ENCODE measurements around the gene DLGAP1.

- TF ChIP-seq, protein P1, sequence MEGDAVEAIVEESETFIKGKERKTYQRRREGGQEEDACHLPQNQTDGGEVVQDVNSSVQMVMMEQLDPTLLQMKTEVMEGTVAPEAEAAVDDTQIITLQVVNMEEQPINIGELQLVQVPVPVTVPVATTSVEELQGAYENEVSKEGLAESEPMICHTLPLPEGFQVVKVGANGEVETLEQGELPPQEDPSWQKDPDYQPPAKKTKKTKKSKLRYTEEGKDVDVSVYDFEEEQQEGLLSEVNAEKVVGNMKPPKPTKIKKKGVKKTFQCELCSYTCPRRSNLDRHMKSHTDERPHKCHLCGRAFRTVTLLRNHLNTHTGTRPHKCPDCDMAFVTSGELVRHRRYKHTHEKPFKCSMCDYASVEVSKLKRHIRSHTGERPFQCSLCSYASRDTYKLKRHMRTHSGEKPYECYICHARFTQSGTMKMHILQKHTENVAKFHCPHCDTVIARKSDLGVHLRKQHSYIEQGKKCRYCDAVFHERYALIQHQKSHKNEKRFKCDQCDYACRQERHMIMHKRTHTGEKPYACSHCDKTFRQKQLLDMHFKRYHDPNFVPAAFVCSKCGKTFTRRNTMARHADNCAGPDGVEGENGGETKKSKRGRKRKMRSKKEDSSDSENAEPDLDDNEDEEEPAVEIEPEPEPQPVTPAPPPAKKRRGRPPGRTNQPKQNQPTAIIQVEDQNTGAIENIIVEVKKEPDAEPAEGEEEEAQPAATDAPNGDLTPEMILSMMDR (IDR thresholded peaks at IDR 0.05; ENCODE audit: low read depth, low read length, missing input control), result no peak
- TF ChIP-seq, protein P2, sequence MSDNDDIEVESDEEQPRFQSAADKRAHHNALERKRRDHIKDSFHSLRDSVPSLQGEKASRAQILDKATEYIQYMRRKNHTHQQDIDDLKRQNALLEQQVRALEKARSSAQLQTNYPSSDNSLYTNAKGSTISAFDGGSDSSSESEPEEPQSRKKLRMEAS (IDR thresholded peaks at IDR 0.05), result no peak
- TF ChIP-seq ZBTB33 (IDR thresholded peaks at IDR 0.05) (no peak), FOXA1 (IDR thresholded peaks at IDR 0.05) (no peak)
- TF ChIP-seq, protein P3, sequence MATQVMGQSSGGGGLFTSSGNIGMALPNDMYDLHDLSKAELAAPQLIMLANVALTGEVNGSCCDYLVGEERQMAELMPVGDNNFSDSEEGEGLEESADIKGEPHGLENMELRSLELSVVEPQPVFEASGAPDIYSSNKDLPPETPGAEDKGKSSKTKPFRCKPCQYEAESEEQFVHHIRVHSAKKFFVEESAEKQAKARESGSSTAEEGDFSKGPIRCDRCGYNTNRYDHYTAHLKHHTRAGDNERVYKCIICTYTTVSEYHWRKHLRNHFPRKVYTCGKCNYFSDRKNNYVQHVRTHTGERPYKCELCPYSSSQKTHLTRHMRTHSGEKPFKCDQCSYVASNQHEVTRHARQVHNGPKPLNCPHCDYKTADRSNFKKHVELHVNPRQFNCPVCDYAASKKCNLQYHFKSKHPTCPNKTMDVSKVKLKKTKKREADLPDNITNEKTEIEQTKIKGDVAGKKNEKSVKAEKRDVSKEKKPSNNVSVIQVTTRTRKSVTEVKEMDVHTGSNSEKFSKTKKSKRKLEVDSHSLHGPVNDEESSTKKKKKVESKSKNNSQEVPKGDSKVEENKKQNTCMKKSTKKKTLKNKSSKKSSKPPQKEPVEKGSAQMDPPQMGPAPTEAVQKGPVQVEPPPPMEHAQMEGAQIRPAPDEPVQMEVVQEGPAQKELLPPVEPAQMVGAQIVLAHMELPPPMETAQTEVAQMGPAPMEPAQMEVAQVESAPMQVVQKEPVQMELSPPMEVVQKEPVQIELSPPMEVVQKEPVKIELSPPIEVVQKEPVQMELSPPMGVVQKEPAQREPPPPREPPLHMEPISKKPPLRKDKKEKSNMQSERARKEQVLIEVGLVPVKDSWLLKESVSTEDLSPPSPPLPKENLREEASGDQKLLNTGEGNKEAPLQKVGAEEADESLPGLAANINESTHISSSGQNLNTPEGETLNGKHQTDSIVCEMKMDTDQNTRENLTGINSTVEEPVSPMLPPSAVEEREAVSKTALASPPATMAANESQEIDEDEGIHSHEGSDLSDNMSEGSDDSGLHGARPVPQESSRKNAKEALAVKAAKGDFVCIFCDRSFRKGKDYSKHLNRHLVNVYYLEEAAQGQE (IDR thresholded peaks at IDR 0.05), result no peak
These were observed 377.9 kb downstream of the DLGAP1 start for GRCh38 chr18:4077204-4077603.

Measured in liver (tissue), 2 donors.